Transverse colon (tissue), 4 donors: ENCODE data around the gene RDH5. TPM values are rescaled to one million over a fixed set of nuclear protein-coding genes. Genes with fewer than 3 reads are reported as not detected.

Experiments
- DNase-seq: peaks from one replicate; pipeline ENCODE4 v3.0.0-alpha.2; 2019
- H3K27ac ChIP-seq, 4 donors: fragments of 200-600 bp; sonication (generic); 2 replicates each; pipeline ENCODE4 v1.5.1; 2016 to 2018; ENCODE audit warnings: inconsistent platforms in 4 of 4
- H3K27me3 ChIP-seq: fragments of 200-600 bp; sonication (generic); 2 replicates; pipeline ENCODE4 v1.5.1; 2017; ENCODE audit warnings: inconsistent platforms
- H3K36me3 ChIP-seq, 4 donors: fragments of 200-600 bp; sonication (generic); 2 replicates each; pipeline ENCODE4 v1.5.1; 2017 to 2019; ENCODE audit warnings: inconsistent platforms in 4 of 4
- H3K4me1 ChIP-seq, 4 donors: fragments of 200-600 bp; sonication (generic); 2 replicates each; pipeline ENCODE4 v1.5.1; 2017 to 2020; ENCODE audit warnings: inconsistent platforms in 4 of 4
- H3K4me3 ChIP-seq, 4 donors: fragments of 200-600 bp; sonication (generic); 1 replicate in 1 of 4; 2 replicates in 3 of 4; pipeline versions ENCODE4 v1.5.1 to v1.6.1; 2017 to 2019; ENCODE audit warnings: inconsistent platforms in 4 of 4
- H3K9me3 ChIP-seq, 2 donors: fragments of 200-600 bp; sonication (generic); 2 replicates each; pipeline ENCODE4 v1.5.1; 2017 to 2019; ENCODE audit warnings: inconsistent platforms in 2 of 2
- CTCF ChIP-seq, 5 experiments: fragments of 200-600 bp in 3 of 5; fragments of 450-650 bp in 2 of 5; sonication (generic) in 3 of 5; IDR thresholded peaks; 1 replicate in 2 of 5; 2 replicates in 3 of 5; pipeline ENCODE4 v1.5.1; 2016 to 2017; ENCODE audit warnings: antibody characterized with exemption in 5 of 5, inconsistent platforms in 3 of 5, mild to moderate bottlenecking in 2 of 5, moderate library complexity in 1 of 5
- EP300 ChIP-seq: sonication (generic); formaldehyde crosslinking; IDR thresholded peaks from one replicate; pipeline ENCODE4 v1.6.1; 2017; ENCODE audit warnings: antibody characterized with exemption, low read depth
- POLR2A ChIP-seq: fragments of 450-650 bp; IDR thresholded peaks from one replicate; pipeline ENCODE4 v1.6.1; 2016; ENCODE audit warnings: antibody characterized with exemption, mild to moderate bottlenecking, moderate library complexity
- POLR2AphosphoS5 ChIP-seq, 3 donors: sonication (generic); formaldehyde crosslinking; IDR thresholded peaks; one replicate each; pipeline ENCODE4 v1.6.1; 2016; ENCODE audit warnings: antibody characterized with exemption in 3 of 3
- WGBS, 2 donors: methylation state at CpG; one replicate each; pipeline ENCODE4 v1.1.5; 2018; ENCODE audit warnings: low coverage in 1 of 2; 5-methylcytosine and 5-hydroxymethylcytosine counted together
- in situ Hi-C, 4 donors: fragments of 200-750 bp; cut with MboI; loops; one replicate each; pipeline versions ENCODE4 v1.15.0 to v1.15.1; 2017; ENCODE audit warnings: low sequenced_read_pairs in 3 of 4, low pct_ligation_motif_present in 1 of 4, low pct_unique_long_range_greater_than_20kb in 1 of 4
- intact Hi-C: fragments of 100-400 bp; cut with DNase I; formaldehyde crosslinking; loops from one replicate; pipeline ENCODE4 v1.15.1; 2023; ENCODE audit warnings: low total_unique reads
- small RNA-seq, 4 donors: library from RNA; depleted of rRNA; stranded (forward); fragments of <200 nt; gene quantifications; one replicate each; pipeline ENCODE3, GENCODE V24; 2016
- total RNA-seq, 4 donors: library from RNA; depleted of rRNA; stranded (reverse); fragments of >200 nt; gene quantifications; one replicate each; pipeline ENCODE4 v1.1.0, GENCODE V29; 2016

RDH5 gene
- total RNA-seq, 4 donors from 2014 or later = 16.5 to 74.4 (median 58.3) TPM

DNA sequence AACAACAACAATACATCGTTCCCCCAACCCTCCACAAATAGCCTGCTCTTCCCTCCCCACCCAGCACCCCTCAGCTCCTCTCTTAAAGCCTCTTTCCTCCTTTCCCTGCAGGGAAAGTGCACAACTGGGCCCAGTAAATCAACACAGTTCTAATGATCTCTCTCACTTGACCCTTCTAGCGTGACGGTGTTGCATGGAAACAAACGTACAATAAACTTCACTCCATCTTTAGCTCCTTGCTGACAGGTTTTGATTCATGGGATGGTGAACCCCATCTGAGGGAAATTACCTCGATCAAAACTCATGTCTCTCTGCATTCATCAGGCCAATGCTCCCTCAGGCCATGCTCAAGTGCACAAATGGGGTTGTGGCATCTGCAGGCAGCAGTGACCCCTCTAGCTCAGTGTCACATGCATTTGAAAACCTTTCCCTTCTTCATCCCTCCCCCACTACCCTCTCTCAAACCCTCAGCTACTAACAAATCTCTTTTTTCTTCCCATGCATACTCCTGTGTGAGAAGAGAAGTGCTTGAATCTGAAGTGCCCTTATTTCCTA, 45.6 kb downstream of the RDH5 start:
- Histone ChIP-seq H3K9me3 (no peaks in the 10 kb centered on the region), H3K27me3 (no peaks in the 10 kb centered on the region), H3K4me1 (no peaks in the 10 kb centered on the region), H3K36me3 (peaks cover 0 to 14% (median 1%) of the 10 kb centered on the region in 4 donors), H3K4me3 (no peak overlapping the region), H3K27ac (no peak overlapping the region)
- in situ Hi-C loops (no loop called here), intact Hi-C loops (no loop called here)
- WGBS, 2 donors = 77 to 82% methylated on average over 5 of the region's 5 CpGs
- TF ChIP-seq POLR2AphosphoS5 (IDR thresholded peaks at IDR 0.05) (no peak), EP300 (no peak), POLR2A (no peak), CTCF (IDR thresholded peaks at IDR 0.05) (no peak)
- no peak for DNase-seq

- Histone ChIP-seq H3K4me3 (no peak overlapping the region), H3K9me3 (no peaks in the 10 kb centered on the region), H3K27ac (no peak overlapping the region), H3K27me3 (no peaks in the 10 kb centered on the region), H3K36me3 (peaks cover 0 to 10% (median 1%) of the 10 kb centered on the region in 4 donors), H3K4me1 (no peaks in the 10 kb centered on the region)
- intact Hi-C loops = no loop called here
- no peak for TF ChIP-seq POLR2A
- TF ChIP-seq POLR2AphosphoS5 (IDR thresholded peaks at IDR 0.05) = no peak
- TF ChIP-seq EP300 = no peak
- TF ChIP-seq CTCF (IDR thresholded peaks at IDR 0.05) = no peak
- no peak for DNase-seq
- 88 to 90% methylated on average over 4 of the region's 4 CpGs for WGBS, 2 donors
- in situ Hi-C loops = no loop called here
These were observed 47.0 kb downstream of the RDH5 start for GRCh38 chr12:55767156-55767555.

DNA sequence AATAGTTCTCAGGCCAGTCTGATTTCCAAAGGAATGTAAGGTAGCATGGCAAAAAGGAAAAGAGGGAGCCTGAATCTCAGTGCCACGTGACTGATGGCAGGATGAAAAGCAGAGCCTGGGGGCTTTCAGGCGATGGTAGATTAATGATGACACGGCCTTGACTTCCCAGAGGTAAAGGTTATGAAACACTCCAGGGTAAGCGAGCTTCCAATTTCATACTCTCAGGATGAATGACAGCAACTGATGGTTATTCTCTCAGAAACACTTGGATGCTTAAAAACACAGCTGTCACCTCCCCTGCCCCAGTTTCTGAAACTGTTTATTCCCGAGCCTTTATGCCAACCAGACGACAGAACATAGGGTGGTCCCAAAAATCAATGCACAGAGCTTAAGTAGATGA, 51.5 kb downstream of the RDH5 start:
- TF ChIP-seq POLR2AphosphoS5 (IDR thresholded peaks at IDR 0.05) = no peak
- TF ChIP-seq EP300 = no peak
- TF ChIP-seq CTCF (IDR thresholded peaks at IDR 0.05) = no peak
- TF ChIP-seq POLR2A = no peak
- no peak overlapping the region for H3K4me3 ChIP-seq
- no peak for DNase-seq
- intact Hi-C loops = no loop called here
- in situ Hi-C loops = no loop called here
- no peaks in the 10 kb centered on the region for H3K4me1 ChIP-seq
- H3K9me3 ChIP-seq = no peaks in the 10 kb centered on the region
- peaks cover 0 to 4% (median 0%) of the 10 kb centered on the region in 4 donors for H3K36me3 ChIP-seq
- no peaks in the 10 kb centered on the region for H3K27me3 ChIP-seq
- 68 to 80% methylated on average over 2 to 6 of the region's 6 CpGs for WGBS, 2 donors
- no peak overlapping the region for H3K27ac ChIP-seq

Small RNAs within 50 kb of the gene (small RNA-seq; reads per million reads assigned to genes)
- gene AC009779.1 (0 reads per million in 4 donors), gene RF00017 (0 reads per million in 4 donors)

Other genes starting within 250 kb of the RDH5 start
- gene OR6C68, start 228.0 kb upstream of the RDH5 start, total RNA-seq = not detected
- not detected for gene OR6C4, start 170.8 kb upstream of the RDH5 start, total RNA-seq
- gene OR2AP1, start 147.9 kb upstream of the RDH5 start, total RNA-seq = not detected
- gene OR10P1, start 83.5 kb upstream of the RDH5 start, total RNA-seq = not detected
- gene ITGA7, start 12.5 kb upstream of the RDH5 start, total RNA-seq = 100 to 1,000 TPM in 1 of 4 donors, 10 to 100 TPM in 3; 14.4 to 125 (median 23.6) TPM
- 100 to 1,000 TPM; 158 to 494 (median 381) TPM for gene BLOC1S1, start 4.3 kb upstream of the RDH5 start, total RNA-seq
- gene CD63, start 8.6 kb downstream of the RDH5 start, total RNA-seq = 100 to 1,000 TPM; 427 to 723 (median 581) TPM
- 1 to 10 TPM in 1 of 4 donors, under 1 TPM in 3; 0.37 to 1.7 (median 0.60) TPM for gene GDF11, start 22.7 kb downstream of the RDH5 start, total RNA-seq
- gene SARNP, start 97.3 kb downstream of the RDH5 start, total RNA-seq = 10 to 100 TPM; 38.0 to 50.7 (median 45.0) TPM
- 10 to 100 TPM in 2 of 4 donors, 1 to 10 TPM in 2; 3.7 to 40.3 (median 21.7) TPM for gene ORMDL2, start 97.6 kb downstream of the RDH5 start, total RNA-seq
- 10 to 100 TPM; 10.3 to 35.4 (median 24.1) TPM for gene DNAJC14, start 109.2 kb downstream of the RDH5 start, total RNA-seq
- gene MMP19, start 122.5 kb downstream of the RDH5 start, total RNA-seq = 10 to 100 TPM in 2 of 4 donors, 1 to 10 TPM in 2; 5.2 to 29.2 (median 14.8) TPM
- 10 to 100 TPM; 35.2 to 56.4 (median 47.8) TPM for gene PYM1, start 207.5 kb downstream of the RDH5 start, total RNA-seq
- gene DGKA, start 210.8 kb downstream of the RDH5 start, total RNA-seq = 100 to 1,000 TPM; 101 to 268 (median 138) TPM
- gene PMEL, start 245.6 kb downstream of the RDH5 start, total RNA-seq = 1 to 10 TPM in 3 of 4 donors, not detected in 1; 2.4 to 7.0 (median 4.9) TPM
- gene CDK2, start 246.4 kb downstream of the RDH5 start, total RNA-seq = 10 to 100 TPM in 3 of 4 donors, 1 to 10 TPM in 1; 6.7 to 22.3 (median 11.1) TPM